ENCODE measurements around the gene LY6G6C.

DNA sequence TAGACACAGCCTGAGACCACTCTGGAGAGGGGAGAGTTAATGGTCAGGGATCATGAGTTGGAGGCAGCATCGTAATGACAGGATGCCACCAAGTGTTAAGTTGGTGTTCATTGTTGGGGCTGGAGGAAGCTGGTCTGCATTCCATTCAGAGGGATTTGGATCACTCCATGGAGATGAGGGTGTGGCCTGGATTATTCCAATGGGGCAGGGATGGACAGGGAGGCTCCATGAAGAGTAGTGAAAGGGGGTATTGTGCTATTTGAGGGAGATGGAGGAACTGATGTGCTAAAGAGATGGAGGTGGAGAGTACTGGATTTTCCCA lies 42.0 kb upstream of the LY6G6C start:
- TF ChIP-seq, protein P1, sequence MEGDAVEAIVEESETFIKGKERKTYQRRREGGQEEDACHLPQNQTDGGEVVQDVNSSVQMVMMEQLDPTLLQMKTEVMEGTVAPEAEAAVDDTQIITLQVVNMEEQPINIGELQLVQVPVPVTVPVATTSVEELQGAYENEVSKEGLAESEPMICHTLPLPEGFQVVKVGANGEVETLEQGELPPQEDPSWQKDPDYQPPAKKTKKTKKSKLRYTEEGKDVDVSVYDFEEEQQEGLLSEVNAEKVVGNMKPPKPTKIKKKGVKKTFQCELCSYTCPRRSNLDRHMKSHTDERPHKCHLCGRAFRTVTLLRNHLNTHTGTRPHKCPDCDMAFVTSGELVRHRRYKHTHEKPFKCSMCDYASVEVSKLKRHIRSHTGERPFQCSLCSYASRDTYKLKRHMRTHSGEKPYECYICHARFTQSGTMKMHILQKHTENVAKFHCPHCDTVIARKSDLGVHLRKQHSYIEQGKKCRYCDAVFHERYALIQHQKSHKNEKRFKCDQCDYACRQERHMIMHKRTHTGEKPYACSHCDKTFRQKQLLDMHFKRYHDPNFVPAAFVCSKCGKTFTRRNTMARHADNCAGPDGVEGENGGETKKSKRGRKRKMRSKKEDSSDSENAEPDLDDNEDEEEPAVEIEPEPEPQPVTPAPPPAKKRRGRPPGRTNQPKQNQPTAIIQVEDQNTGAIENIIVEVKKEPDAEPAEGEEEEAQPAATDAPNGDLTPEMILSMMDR (IDR thresholded peaks at IDR 0.05) = no peak
- TF ChIP-seq POLR2A (IDR thresholded peaks at IDR 0.05) (no peak), EP300 (IDR thresholded peaks at IDR 0.05) (no peak)

Measured in gastroesophageal sphincter (tissue), 3 donors.